Activated T-cell treated with anti-CD3 and anti-CD28 coated beads for 1 hour (primary cell): ENCODE data around the gene LIN28B.

ENCODE experiments used
- DNase-seq: peaks from one replicate; pipeline ENCODE4 v3.0.0-alpha.2; 2020; ENCODE audit warnings: low read depth

LIN28B gene

DNA sequence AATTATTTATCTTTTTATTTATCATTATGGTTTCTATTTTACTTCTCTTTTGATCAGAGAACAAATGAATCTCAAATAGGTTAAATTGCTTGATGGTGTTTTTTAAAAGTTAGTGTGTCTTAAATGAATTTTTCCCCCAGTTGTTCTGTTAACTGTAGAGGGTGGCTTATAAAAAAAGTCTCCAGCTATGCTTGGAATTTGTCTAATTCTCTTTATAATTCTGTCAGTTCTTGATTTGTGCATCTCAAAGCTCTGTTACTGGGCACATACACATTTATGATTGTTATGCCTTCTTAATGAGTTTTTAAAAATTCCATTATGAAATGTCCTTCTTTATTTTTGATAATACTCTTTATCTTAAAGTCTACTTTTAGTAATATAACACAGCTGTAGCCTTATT is 58.0 kb downstream of the LIN28B start:
- DNase-seq: no peak

DNA sequence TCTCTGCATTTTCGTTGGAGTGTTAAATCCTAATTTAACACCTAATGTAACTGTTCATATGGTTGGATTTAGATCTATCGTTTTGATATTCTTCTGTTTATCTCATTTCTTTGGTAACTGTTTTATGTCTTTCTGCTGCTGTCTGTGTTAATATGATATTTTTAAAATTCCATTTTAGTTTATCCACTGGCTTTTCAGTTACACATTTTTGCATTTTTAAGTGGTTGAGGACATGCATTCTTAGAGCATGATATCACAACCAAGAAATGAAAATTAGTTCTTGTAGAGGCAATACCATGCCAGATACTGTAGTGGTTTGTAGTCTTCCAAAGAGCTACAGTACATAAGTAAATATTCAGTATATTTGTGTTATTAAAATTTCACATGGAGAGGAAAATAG is 58.6 kb downstream of the LIN28B start:
- DNase-seq: no peak

DNA sequence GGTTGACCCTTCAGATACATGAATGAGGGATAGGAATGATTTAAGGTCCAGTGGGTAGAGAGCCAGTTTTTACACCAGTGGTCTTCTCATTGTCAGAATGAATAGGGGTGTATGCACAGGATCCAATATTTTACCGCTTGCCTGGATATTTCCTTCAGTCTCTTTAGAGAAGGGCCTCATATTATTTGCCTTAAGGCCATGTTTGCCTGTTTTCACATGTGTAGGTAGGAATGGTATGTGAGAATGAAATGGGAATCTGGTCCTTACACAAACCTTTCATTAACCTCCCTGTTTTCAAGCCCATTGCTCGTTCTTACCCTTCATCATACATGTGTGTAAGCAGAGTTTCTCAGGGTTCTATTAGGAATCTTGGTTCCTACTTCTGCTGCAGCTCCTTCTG is 62.4 kb downstream of the LIN28B start:
- no peak for DNase-seq

- DNase-seq: no peak
Measured at GRCh38 chr6:105021399-105021798, 64.5 kb downstream of the LIN28B start.

- no peak for DNase-seq
Measured at GRCh38 chr6:105022416-105022815, 65.5 kb downstream of the LIN28B start.

GRCh38 chr6:105024803-105025202 is 67.9 kb downstream of the LIN28B start:
- no peak for DNase-seq

- no peak for DNase-seq
Measured at GRCh38 chr6:105028898-105029297, 72.0 kb downstream of the LIN28B start.

GRCh38 chr6:105029581-105029980 is 72.7 kb downstream of the LIN28B start:
- DNase-seq: no peak

GRCh38 chr6:105034470-105034869 is 77.6 kb downstream of the LIN28B start:
- no peak for DNase-seq

- DNase-seq: no peak
Measured at GRCh38 chr6:105035299-105035698, 78.4 kb downstream of the LIN28B start.

DNA sequence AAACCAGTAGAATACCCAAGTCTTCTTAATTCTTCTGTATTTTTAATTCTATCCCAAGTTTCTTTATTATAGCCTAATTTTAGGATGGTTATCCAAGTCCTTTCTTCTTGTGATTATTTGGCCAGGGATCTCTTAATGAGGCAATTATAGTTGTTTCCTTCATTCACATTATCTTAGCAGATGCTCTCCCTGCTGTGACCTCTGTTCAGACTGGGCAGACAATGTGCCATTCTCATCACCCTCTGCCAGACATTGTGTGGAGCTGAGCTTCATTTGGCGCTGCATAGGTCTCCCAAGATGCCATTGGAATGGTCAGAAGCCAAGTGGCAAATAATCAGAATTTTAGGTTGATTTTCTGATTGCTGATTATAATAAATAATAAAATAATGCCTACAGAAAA is 79.4 kb downstream of the LIN28B start:
- DNase-seq: no peak

GRCh38 chr6:105038259-105038658 is 81.4 kb downstream of the LIN28B start:
- DNase-seq: no peak

GRCh38 chr6:105041880-105042279 is 85.0 kb downstream of the LIN28B start:
- no peak for DNase-seq

GRCh38 chr6:105042648-105043047 is 85.7 kb downstream of the LIN28B start:
- DNase-seq: no peak

- no peak for DNase-seq
Measured at GRCh38 chr6:105043979-105044378, 87.1 kb downstream of the LIN28B start.

DNA sequence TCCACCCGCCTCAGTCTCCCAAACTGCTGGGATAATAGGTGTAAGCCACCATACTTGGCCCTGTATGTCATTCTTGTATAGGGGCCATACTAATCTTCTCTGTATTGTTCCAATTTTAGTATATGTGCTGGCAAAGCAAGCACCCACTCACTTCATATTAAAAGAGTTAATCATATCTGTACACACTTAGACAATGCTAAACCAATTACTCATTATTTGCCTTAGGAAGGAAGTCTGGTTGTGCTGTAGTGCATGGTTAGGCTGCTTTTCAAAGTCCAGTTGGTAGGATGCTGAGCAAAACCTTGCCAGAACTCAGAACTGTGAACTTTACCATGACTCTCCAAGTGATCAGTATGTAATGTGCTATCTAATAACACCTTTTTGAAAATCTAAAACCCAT is 88.6 kb downstream of the LIN28B start:
- DNase-seq: no peak

GRCh38 chr6:105051941-105052471 is 95.1 kb downstream of the LIN28B start:
- DNase-seq: no peak

GRCh38 chr6:105056646-105057045 is 99.7 kb downstream of the LIN28B start:
- DNase-seq: no peak

GRCh38 chr6:105057160-105057559 is 100.3 kb downstream of the LIN28B start:
- no peak for DNase-seq

- no peak for DNase-seq
Measured at GRCh38 chr6:105058316-105058715, 101.4 kb downstream of the LIN28B start.

DNA sequence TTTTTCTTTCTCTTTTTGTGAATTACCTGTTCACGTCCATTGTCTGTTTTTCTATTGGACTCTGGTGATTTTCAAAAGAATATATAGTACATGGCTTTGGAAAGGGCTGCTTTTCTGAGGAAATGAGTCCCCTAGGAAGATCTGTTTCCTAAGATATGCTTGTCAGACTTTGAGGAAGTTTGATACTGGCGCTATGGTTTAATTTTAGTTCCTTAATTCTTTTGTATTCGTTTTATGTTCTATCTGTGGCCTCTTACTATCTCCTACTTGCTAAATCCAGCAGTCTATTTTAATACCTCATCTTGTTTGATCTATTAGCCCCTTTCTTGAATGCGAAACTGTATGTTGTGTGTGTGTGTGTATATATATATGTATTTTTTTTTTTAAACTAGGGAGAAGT is 101.9 kb downstream of the LIN28B start:
- no peak for DNase-seq

DNA sequence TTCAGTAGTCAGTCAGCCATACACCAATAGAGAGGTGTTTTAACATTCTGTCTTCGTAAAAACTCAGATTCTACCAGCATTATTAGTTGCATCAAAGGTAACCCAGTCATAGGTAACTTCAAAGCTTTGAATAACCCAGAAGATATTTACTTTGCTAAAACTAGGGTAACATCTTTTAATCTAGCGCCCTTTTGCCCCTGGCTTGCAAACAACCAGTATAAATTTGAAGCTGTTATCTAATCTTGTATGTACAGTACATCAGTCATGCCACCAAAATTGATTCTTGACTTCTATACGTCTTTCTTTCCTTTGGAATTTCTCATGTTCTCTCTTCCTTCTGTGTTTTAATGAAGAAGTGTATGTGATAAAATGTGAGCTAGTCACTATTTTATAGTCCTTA is 109.3 kb downstream of the LIN28B start:
- DNase-seq: no peak

DNA sequence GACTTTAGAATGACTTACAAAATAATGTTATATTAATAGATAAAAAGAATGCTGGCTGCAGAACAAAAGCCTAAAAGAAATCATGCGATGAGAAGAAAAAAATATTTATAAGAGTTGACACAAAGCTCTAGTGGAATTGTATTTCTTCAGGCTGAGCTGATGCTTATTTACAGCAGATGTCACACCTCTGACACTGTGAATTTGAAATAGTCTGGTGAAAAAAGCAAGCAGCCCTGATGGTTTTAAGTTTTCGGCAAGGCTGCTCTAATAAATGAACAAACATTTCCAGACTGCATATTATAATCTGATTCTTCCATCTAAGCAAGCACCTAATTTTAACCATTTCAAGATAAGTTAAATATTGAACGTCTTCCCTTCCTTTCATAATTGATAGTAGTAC is 109.9 kb downstream of the LIN28B start:
- no peak for DNase-seq

DNA sequence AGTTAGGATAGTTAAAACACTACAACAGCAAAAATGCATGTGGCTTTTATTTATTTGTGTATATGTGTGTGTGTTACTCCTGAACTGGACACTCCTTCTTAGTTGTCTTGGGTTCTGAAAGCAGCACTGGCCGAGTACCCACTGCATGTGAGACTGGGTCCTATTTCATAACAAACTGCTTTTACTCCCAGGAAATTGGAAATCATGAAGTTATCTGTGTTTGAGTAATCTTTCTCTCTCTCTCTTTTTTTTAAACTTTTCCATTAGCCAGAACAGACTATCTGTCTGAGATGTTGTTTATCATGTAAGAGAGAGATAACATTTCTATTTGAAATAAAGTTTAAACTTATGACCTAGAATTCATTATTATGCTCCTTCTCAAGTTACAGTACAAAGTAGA is 110.4 kb downstream of the LIN28B start:
- no peak for DNase-seq

GRCh38 chr6:105068407-105068806 is 111.5 kb downstream of the LIN28B start:
- DNase-seq: no peak
